ENCODE results near the gene PLEKHG5. TPM values are rescaled to one million over a fixed set of nuclear protein-coding genes. Genes with fewer than 3 reads are reported as not detected.

PLEKHG5 gene
- total RNA-seq, 4 donors from 2014 or later = 2.6 to 23.7 (median 8.2) TPM

DNA sequence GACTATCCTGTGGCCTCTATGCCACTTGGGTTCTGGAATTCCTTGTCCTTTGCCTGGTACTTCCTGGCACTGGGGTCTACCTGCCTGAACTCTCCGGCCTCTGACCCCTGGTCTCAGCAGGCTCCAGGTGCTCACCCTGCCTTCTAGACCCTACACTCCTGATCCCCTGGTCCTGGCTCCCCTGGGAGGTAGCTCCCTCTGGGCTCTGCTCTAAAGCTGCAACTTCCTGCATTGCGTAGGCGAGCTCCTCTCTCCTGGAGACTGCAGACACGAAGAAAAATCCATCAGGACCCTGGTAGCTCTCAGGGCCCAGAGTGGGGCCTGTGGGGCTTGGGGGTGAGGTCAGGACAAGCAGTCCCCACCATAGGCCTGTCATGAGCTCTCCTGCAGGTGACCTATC lies 7.8 kb upstream of the PLEKHG5 start:
- intact Hi-C loops (cut with DNase I; ENCODE audit: low total_unique reads) = loop anchor here (10.0 kb wide), 1 partner anchor 146 kb away; no protein-coding TSS in a partner anchor

DNA sequence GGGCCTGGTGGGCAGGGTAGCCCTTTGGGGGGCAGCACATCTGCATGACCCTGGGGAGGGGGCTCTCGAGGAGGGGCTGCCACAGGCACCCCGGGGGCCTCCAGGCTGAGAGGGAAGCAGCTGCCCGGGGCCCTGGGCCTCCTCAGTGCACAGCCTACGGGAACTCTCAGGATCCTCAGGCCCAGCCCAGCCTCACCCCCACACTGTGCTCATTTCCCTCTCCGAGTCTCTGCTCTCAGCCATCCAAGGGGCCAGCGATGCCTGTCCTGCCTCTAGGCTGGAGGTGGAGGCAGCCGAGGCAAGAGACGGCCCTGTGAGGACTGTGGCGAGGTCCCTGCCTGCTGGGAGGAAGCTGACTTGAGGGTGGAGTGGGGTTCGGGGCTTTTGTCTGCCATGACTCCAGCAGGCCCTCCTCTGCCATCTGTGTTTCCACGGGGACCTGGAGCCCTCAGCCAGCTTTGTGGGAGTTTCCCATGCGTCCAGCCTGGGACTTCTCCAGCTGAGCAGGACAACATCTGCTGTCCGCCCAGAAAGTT lies 7.2 kb upstream of the PLEKHG5 start:
- Histone ChIP-seq H3K27me3 (no peaks in the 10 kb centered on the region), H3K27ac (no peak overlapping the region), H3K9me3 (no peaks in the 10 kb centered on the region), H3K4me1 (peaks cover 0 to 13% of the 10 kb centered on the region in 2 donors), H3K4me3 (no peak overlapping the region), H3K36me3 (no peaks in the 10 kb centered on the region)
- no peak for DNase-seq
- intact Hi-C loops (cut with DNase I; ENCODE audit: low total_unique reads) = loop anchor here (10.0 kb wide), 1 partner anchor 146 kb away; no protein-coding TSS in a partner anchor
- no peak for TF ChIP-seq POLR2A (IDR thresholded peaks at IDR 0.05)
- TF ChIP-seq, protein P1, sequence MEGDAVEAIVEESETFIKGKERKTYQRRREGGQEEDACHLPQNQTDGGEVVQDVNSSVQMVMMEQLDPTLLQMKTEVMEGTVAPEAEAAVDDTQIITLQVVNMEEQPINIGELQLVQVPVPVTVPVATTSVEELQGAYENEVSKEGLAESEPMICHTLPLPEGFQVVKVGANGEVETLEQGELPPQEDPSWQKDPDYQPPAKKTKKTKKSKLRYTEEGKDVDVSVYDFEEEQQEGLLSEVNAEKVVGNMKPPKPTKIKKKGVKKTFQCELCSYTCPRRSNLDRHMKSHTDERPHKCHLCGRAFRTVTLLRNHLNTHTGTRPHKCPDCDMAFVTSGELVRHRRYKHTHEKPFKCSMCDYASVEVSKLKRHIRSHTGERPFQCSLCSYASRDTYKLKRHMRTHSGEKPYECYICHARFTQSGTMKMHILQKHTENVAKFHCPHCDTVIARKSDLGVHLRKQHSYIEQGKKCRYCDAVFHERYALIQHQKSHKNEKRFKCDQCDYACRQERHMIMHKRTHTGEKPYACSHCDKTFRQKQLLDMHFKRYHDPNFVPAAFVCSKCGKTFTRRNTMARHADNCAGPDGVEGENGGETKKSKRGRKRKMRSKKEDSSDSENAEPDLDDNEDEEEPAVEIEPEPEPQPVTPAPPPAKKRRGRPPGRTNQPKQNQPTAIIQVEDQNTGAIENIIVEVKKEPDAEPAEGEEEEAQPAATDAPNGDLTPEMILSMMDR (IDR thresholded peaks at IDR 0.05) = no peak

More for the DNA sequence above, 7.8 kb upstream of the PLEKHG5 start:
- DNase-seq = no peak
- Histone ChIP-seq H3K4me1 (peaks cover 0 to 13% of the 10 kb centered on the region in 2 donors), H3K27ac (no peak overlapping the region), H3K9me3 (no peaks in the 10 kb centered on the region), H3K27me3 (no peaks in the 10 kb centered on the region), H3K36me3 (no peaks in the 10 kb centered on the region), H3K4me3 (no peak overlapping the region)
- no peak for TF ChIP-seq POLR2A (IDR thresholded peaks at IDR 0.05)
- TF ChIP-seq, protein P1 (IDR thresholded peaks at IDR 0.05) = no peak

DNA sequence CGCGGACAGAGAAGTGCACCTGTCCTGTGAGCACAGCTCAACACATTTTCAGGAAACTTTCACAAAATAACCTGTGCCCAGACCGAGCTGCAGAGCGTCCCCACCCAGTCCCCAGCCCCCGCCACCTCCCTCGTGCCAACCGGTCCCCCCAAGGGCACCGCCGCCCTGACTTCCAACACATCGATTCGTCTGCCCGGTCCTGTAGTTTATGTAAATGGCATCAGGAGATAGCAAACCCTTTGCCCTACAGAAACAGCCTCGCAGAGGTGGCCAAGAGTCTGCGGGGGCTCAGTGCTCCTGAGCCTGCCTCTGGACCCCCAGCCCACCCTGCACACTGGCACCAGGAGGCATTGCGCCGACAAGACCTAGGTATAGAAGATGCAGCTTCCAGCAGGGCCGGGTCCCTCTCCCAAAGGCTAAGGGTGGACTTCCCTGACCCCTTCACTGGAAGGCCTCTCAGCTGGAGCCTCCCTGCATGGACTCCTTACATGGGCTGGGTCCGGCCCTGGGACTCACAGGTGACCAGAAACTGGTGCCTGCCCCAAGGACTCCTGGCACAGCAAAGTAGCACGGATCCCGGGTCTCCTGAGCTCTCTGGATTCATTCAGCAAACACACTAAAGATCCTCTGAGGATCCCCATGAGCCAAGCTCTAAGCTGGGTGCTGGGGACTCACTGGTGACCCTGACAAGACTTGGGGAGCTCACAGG lies 6.6 kb upstream of the PLEKHG5 start:
- H3K4me1 ChIP-seq = peaks cover 0 to 13% of the 10 kb centered on the region in 2 donors
- TF ChIP-seq, protein P1 (IDR thresholded peaks at IDR 0.05) = no peak
- TF ChIP-seq POLR2A (IDR thresholded peaks at IDR 0.05) = no peak
- peak overlapping the region; percentile 44 to 50 for H3K4me3 ChIP-seq
- intact Hi-C loops (cut with DNase I; ENCODE audit: low total_unique reads) = loop anchor here (10.0 kb wide), 1 partner anchor 147 kb away; no protein-coding TSS in a partner anchor
- no peak for DNase-seq
- H3K9me3 ChIP-seq = no peaks in the 10 kb centered on the region
- H3K36me3 ChIP-seq = no peaks in the 10 kb centered on the region
- no peak overlapping the region for H3K27ac ChIP-seq
- no peaks in the 10 kb centered on the region for H3K27me3 ChIP-seq

DNA sequence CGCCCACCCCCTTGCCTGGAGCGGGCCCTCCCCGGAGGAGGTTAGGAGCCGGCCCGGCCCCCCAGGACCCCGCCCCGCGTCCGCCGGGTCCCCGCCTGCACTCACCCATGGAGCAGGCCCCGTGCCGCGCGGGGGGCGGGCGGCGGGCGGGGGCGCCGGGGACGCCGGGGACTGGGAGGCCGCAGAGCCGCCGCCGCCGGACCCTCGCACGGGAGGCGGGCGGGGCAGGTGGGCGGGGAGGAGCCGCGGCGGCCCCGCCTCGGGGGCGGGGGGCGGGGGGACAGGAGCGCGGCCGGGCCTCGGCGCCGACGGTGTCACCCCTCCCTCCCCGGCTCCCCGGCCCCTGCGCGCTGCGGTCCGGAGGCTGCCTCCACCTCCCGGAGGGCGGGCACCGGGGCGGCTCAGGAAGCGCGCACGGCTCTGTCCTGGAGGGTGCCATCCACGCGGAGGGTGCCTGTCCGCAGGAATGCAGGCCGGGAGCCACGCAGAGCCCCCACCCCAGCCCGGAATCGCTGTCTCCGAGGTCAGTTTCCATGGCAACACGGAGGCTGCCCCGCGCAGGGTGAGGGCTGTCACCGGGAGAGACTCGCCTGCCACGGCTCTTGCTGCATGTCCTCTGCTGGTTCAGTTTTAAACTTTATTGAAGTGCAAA lies 5.9 kb upstream of the PLEKHG5 start:
- Histone ChIP-seq H3K4me3 (peak overlapping the region; percentile 44 to 50), H3K27ac (peak overlapping the region; percentile 20 to 49), H3K9me3 (no peaks in the 10 kb centered on the region), H3K27me3 (no peaks in the 10 kb centered on the region), H3K4me1 (peaks cover 0 to 8% of the 10 kb centered on the region in 2 donors), H3K36me3 (no peaks in the 10 kb centered on the region)
- DNase-seq = no peak
- no peak for TF ChIP-seq POLR2A (IDR thresholded peaks at IDR 0.05)
- TF ChIP-seq, protein P1 (IDR thresholded peaks at IDR 0.05) = no peak
- intact Hi-C loops (cut with DNase I; ENCODE audit: low total_unique reads) = loop anchor here (10.0 kb wide), 1 partner anchor 147 kb away; no protein-coding TSS in a partner anchor

DNA sequence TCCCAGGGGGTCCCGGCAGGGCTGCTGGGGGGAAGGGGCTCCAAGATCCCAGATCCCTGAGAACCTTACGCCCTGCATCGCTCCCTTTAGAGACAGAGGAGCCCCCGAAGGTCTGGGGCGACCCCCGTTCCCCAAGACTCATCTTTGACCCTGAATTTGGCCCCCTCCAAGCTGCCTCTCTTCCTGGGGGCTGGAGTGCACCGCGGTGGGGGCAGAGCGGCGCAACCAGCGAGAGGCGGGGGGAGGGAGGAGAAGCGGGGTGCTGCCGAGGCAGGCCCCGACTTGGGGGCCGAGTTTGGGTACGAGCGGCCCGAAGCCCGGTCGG lies 5.4 kb upstream of the PLEKHG5 start:
- H3K4me1 ChIP-seq = peaks cover 0 to 5% of the 10 kb centered on the region in 2 donors
- H3K27ac ChIP-seq = peak overlapping the region; percentile 20 to 49
- peak overlapping the region; percentile 44 to 50 for H3K4me3 ChIP-seq
- TF ChIP-seq POLR2A (IDR thresholded peaks at IDR 0.05) = no peak
- TF ChIP-seq, protein P1 (IDR thresholded peaks at IDR 0.05) = no peak
- H3K36me3 ChIP-seq = no peaks in the 10 kb centered on the region
- no peak for DNase-seq
- H3K27me3 ChIP-seq = no peaks in the 10 kb centered on the region
- intact Hi-C loops (cut with DNase I; ENCODE audit: low total_unique reads) = loop anchor here (10.0 kb wide), 1 partner anchor 148 kb away; no protein-coding TSS in a partner anchor
- H3K9me3 ChIP-seq = no peaks in the 10 kb centered on the region

Measured in uterus (tissue), 4 donors.